ENCODE measurements around the gene IKBKE.
A peak's percentile ranks its signal among the peaks of the same experiment; 100 is the strongest.

IKBKE gene

GRCh38 chr1:206469933-206470691 lies at the start of gene IKBKE:
Gene IKBKE, plus strand, starts transcription at chr1:206470476. Its CDS starts 2,752 bp downstream, at chr1:206473228.
- DNase-seq, result no peak

- DNase-seq, result no peak
These were observed 48.5 kb upstream of the IKBKE start for GRCh38 chr1:206421616-206422340.

GRCh38 chr1:206422525-206422924 lies 47.8 kb upstream of the IKBKE start:
- no peak for DNase-seq

- DNase-seq, result no peak
These were observed 43.0 kb upstream of the IKBKE start for GRCh38 chr1:206427291-206427690.

- DNase-seq, result no peak
These were observed 40.9 kb upstream of the IKBKE start for GRCh38 chr1:206429421-206429820.

- no peak for DNase-seq
These were observed 40.0 kb upstream of the IKBKE start for GRCh38 chr1:206430031-206430983.

GRCh38 chr1:206435445-206435844 lies 34.8 kb upstream of the IKBKE start:
- no peak for DNase-seq

- DNase-seq, result no peak
These were observed 31.7 kb upstream of the IKBKE start for GRCh38 chr1:206438554-206438953.

- no peak for DNase-seq
These were observed 31.1 kb upstream of the IKBKE start for GRCh38 chr1:206439205-206439604.

GRCh38 chr1:206441336-206441967 lies 28.8 kb upstream of the IKBKE start:
- DNase-seq, result no peak

- DNase-seq, result no peak
These were observed 28.2 kb upstream of the IKBKE start for GRCh38 chr1:206442101-206442500.

GRCh38 chr1:206445116-206445515 lies 25.2 kb upstream of the IKBKE start:
- no peak for DNase-seq

GRCh38 chr1:206445911-206446356 lies 24.3 kb upstream of the IKBKE start:
- peak; percentile 78 for DNase-seq

GRCh38 chr1:206446688-206447421 lies 23.4 kb upstream of the IKBKE start:
- DNase-seq, result no peak

GRCh38 chr1:206447422-206447765 lies 22.9 kb upstream of the IKBKE start:
- DNase-seq, result no peak

GRCh38 chr1:206447792-206448191 lies 22.5 kb upstream of the IKBKE start:
- no peak for DNase-seq

GRCh38 chr1:206448471-206448870 lies 21.8 kb upstream of the IKBKE start:
- no peak for DNase-seq

- no peak for DNase-seq
These were observed 20.7 kb upstream of the IKBKE start for GRCh38 chr1:206449565-206449964.

- DNase-seq, result no peak
These were observed 20.0 kb upstream of the IKBKE start for GRCh38 chr1:206450281-206450680.

- no peak for DNase-seq
These were observed 19.1 kb upstream of the IKBKE start for GRCh38 chr1:206451134-206451686.

- DNase-seq, result no peak
These were observed 17.2 kb upstream of the IKBKE start for GRCh38 chr1:206453111-206453510.

GRCh38 chr1:206455289-206455665 lies 15.0 kb upstream of the IKBKE start:
- DNase-seq, result no peak
